HG03039 (cell line): ENCODE results near the gene ATRN.
"Not testable (repeated sequence)": the region's sequence is repeated elsewhere in the genome, so short reads cannot be mapped to it uniquely, and the experiment has no call there.

ENCODE experiments used
- ATAC-seq: cut with Tn5 transposase; IDR thresholded peaks from one replicate; pipeline ENCODE4 v1.9.1; 2021; ENCODE audit warnings: mild to moderate bottlenecking, moderate library complexity; ENCODE audit not compliant: unreplicated experiment

The ATRN gene

GRCh38 chr20:3514012-3514642 is 43.3 kb downstream of the ATRN start:
- no peak for ATAC-seq

DNA sequence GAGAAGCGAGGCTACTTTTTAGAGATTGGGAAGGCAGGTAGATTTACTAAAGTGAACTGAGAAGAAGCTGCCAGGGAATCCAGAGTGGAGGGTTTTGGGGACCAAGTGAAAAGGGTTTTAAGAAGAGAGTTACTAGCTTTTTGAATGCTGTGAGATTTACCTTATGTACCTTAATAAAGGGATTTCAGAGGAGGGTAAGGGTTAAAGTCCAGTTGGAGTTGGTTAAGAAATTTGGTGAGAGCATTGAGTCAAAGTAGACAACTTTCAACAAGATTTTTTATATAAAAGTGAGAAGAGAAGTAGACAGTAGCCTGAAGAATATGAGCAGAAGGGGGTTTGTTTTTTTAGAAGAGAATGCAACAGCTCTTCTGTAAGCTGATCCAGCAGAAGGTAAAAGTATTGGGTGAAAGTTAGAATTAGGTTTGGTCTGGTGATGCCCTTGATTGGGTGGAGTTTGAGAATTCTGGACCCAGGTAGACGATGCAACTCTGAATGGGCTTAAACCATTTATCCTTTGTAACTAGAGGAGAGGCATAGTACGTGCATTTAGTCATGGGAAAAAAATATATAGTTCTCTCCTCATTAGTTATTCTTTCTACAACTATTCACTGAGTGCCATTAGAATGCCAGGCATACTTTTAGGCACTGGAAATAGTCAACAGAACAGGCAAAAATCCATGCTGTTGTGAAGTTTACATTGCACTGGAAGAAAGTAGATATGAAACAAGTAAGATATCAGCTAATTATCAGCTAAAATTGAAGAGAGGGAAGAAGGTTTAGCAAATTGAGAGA is 44.8 kb downstream of the ATRN start:
- no peak for ATAC-seq

- no peak for ATAC-seq
Measured at GRCh38 chr20:3521852-3522740, 51.3 kb downstream of the ATRN start.

- not testable (repeated sequence) for ATAC-seq
Measured at GRCh38 chr20:3524696-3525095, 53.9 kb downstream of the ATRN start.

DNA sequence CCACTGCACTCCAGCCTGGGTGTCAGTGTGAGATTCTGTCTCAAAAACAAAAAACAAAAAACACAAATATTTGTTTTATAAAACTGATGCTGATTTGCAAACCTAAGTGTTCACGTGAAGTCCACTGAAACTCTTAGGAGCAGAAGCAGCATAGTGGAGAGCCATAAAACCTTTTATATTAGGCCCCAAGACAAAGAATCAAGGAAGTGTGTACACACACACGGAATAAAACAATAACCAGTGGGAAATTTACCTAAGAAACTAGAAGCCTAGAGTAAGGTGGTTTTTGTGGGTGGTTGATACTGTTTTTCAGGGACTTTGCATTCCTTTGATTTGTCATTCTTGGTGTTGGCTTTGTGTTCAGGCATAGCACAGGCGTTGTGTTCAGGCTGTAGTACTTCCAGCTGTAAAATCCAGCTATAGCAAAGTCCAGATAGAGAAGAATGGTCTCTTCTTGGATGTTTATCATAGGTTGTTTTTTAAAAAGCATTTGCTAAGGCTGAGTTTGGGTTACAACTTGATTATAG is 61.3 kb downstream of the ATRN start:
- no peak for ATAC-seq

DNA sequence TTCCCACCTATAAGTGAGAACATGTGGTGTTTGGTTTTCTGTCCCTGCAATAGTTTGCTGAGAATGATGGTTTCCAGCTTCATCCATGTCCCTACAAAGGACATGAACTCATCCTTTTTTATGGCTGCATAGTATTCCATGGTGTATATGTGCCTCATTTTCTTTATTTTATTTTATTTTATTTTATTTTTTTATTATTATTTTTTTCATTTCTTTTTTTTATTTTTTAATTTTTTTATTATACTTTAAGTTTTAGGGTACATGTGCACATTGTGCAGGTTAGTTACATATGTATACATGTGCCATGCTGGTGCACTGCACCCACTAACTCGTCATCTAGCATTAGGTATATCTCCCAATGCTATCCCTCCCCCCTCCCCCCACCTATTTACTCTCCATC is 66.9 kb downstream of the ATRN start:
- ATAC-seq = not testable (repeated sequence)

DNA sequence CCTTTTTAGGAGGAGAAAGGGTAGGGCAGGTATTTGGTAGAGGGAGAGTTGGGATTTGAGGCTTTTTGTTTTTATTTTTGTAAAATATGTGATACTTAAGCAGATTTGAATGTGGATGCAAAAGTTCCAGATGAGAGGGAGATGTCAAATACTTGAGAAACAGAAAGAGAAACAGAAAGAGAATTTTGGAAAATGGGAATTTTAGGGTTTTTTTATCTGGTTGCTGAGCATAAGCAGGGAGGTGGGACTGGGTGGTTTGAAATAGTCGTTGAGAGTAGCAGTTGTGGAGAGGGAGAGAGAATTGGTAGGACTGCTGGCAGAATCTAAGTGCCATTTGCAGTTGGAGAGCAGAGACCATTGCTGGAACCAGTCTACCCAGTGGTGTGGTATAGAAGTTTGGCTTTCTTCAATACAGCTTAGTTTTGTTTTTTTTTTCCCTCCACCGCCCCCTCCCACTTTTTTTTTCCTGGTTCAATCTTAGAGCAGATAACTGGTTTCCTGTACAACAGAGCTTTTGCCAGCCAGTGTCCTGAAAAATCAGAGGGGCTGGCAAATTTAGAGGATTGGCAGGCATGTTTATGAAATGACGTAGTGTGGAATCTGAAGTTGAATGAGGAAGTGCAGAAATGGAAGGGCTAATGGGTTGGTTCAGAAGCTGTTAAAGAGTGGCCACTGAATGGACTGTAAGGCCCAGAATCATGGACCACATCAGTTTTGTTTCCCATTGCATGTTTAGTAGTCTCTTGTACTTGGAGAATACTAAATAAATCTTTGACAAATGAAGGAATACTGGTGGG is 68.7 kb downstream of the ATRN start:
- ATAC-seq = no peak

GRCh38 chr20:3541887-3542721 is 71.3 kb downstream of the ATRN start:
- no peak for ATAC-seq

DNA sequence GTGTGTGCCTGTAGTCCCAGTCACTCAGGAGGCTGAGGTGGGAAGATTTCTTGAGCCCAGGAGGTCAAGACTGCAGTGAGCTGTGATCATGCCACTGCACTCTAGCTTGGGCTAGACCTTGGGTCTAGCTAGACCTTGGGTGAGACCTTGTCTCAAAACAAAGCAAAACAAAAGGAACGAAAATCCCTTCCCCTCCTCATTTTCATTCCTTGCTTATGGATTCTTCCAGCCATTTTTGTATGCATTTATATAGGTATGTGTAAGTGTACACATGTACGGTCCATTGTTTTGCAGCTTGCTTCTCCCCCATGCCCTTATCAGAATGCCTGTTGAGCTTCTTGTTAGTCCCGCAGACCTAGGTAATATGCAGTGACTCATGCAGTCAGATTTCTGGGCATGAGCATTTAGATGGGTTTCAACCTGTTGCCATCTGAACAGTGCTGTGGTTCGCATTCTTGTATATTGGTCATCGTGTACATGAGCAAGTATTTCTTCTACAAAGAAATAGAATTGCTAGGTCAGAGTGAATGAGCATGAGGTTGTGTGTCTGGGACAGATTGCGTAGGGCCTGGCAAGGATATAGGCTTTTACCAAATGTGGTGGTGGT is 73.2 kb downstream of the ATRN start:
- no peak for ATAC-seq

- no peak for ATAC-seq
Measured at GRCh38 chr20:3545401-3545925, 74.6 kb downstream of the ATRN start.

GRCh38 chr20:3547906-3548305 is 77.1 kb downstream of the ATRN start:
- ATAC-seq = no peak

DNA sequence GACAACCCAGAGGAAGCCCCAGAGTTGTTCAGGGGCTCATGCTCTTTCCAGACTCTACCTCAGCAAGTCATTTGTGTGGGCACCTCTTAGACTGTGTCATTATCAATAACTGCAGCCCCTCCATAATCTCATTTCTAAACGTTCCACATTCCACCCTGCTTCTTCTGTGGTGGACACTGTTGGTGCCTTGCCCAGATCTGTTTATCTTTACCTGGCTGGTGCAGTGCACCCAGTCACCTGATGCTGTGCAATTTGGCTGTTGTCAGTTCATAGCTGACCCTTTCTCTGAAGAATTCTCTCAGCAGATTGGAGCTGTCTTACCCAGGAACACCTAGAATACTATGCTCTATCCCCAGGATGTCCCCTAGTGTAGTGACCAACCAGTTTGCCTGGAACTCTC is 80.0 kb downstream of the ATRN start:
- ATAC-seq = no peak

DNA sequence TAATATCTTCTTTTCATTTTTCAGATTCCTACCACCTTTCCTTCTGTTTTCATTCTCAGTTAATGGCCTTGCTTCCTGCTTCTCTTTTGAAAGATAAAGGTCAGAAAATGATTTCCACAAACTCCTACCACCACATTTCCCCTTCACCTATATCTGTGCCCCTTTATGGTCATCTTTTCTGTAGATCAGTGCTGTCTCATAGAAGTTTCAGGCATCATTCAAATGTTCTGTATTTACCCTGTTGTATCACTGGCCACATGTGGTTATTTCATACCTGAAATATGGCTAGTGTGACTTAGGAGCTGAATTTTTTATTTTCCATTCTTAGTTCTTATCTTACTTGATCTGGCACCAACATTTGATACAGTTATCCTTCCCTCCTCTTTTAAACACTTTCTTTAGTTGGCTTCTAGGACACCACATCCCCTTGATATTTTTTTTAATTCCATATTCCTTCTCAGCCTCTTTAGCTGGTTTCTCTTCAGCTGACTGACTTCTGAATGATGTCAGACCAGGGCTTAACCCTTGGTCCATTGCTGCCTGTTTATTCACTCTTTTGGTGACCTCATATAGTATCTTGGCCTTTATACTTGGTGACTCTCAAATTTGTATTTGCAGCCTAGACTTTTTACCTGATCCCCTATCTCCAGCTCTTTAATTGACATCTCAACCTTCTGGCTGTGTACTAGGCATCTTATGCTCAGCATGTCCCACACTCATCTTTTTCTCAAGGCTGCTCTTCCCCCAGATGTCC is 81.0 kb downstream of the ATRN start:
- no peak for ATAC-seq

- ATAC-seq = no peak
Measured at GRCh38 chr20:3553663-3554062, 82.8 kb downstream of the ATRN start.

DNA sequence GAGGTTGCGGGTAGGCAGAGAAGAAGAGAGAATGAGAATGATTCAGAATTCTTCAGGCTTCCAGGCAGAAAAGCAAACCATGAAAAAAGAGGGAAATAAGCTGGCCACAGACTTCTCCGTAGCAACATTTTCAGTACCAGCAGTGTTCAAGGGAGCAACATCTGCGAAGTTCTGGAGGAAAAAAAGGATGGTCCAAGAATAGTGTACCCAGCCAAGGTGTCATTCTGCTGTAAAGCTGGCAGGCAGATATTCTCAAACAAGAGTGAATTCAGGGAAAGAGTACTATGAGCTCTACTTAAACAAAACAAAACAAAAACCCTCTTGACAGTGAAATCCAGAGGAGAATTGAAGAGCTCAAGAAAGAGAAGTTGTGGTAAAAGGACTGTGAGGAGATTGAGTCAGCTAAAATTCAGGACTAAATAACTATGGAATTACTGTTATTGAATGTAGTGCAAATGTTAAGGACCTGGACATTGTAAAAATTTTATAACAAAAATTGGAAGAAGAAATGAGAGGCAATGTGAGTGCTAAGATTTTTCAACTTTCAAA is 86.5 kb downstream of the ATRN start:
- ATAC-seq = no peak

DNA sequence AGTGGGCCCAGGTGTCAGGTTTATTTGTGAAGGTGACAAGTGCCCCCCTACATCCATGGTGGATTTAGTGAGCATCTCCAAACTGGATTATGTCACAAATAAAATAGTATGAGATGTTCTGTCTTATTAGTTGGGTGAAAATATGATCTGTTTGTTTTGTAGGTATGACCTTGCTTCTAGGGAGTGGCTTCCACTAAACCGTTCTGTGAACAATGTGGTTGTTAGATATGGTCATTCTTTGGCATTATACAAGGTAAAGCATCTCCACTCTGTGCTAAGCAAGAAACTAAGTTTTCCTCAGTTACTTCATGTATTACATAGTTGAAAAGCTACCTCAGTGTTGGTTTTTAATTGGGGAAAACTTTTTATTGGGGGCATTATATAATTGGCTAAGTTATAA is 88.4 kb downstream of the ATRN start:
- ATAC-seq = no peak

DNA sequence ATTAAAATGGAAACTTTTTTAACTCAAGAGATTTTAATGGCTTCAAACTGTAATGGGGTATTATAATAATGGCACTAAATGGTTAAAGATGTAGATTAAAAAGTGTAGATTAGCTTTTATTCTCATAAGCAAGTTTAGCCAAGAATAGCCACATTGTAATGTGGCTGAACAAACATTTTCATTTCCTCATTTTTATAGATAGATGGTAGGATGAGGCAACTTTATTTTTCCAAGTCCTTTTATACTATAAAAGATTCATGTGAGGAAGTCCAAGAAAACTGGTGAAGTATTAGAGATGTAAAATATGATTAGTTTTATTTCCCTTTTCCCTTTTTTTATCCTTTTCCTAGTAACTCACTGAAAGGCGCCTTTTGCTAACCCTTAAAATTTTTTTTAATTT is 88.8 kb downstream of the ATRN start:
- ATAC-seq = no peak

GRCh38 chr20:3560162-3560561 is 89.3 kb downstream of the ATRN start:
- ATAC-seq = no peak
